Midbrain (tissue), 1 donor: ENCODE data around the gene NINL.

Experiments used
- DNase-seq: peaks from one replicate; lab custom pipeline; 2025; lab: John Stamatoyannopoulos, UW

Gene NINL

DNA sequence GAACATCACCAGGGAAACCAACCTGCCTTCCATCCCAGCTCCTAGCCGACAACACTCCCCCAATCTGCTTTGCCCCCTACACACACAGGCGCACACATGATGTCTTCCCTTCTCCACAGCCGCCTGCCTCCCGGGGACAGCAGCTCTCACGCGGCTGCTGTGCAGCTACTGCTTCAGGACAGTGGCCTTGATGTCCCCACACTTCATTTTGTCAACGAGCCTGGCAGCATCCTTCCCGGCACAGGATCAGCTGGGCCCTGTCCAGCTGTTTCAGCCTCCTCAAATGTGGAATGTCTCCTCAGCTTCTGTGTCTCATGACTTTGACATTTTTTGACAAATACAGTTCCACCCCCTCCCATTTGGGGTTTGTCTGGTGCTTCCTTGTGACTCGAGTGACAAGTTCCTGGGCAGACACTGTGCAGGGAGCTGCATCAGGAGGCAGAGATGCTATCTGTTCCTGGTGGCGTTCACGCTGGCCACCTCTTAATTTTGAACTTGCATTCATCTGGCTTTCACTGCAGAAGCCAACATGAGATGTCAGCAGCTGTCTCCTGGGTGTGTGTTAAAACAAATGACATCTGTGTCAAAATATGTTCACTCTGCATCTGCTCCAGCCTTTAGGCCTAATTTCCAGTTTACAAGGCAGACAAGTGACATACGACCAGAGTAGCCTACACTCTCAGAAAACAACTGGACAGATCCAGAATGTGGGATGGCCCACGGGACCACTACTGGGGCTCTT, 120.7 kb downstream of the NINL start:
- DNase-seq, result no peak

DNA sequence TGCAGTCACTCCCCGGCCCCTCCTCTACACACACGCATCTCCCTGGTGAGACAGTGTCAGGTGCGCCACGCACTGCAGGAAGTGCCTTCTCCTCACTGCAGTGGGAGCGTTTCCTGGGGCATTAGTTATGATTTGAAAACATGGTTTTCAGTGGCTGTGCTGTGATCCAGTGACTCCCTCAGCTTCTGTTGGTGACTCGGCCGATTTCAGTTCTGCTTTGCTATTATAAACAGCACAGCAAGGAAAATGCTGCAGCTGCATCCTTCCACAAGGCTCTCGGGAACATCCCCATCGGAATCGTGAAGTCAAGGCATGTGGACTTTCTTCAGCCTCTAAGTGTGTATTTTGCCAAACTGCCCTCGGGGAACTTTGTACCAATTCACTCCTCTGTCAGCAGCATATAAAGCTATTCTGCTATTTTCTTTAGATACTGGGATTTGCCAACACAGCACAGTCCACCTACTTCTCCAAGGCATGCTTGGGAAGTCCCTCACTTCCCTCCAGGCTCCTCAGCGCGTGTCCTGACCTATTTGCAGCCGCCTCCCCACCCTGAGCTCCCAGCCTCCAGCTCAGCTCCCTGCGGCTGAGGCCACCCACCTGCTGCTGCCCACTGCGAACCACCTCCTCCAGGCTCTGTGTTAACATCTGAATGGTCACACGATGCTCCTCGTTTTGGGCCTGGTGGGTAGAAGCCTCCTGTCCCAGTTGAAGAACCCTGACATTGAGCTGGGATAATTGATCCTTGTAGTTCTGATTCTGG, 123.4 kb downstream of the NINL start:
- no peak for DNase-seq

DNA sequence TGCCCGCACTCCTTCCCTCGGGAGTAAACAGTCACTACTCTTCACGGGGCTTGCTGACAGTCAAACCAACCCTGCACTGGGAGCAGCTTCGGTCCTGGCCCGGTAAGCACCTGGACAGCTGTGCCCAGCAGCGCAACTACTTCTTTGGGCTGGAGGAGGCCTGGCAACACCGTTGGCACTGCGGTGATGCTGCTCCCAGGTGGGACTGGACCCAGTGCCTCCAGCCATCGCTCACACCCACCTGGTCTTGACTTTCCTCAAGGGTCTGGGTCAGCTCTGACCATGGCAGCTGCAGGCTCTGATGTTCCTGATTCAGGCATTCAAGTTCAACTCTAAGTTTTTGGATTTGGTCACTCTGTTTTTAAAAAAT, 124.1 kb downstream of the NINL start:
- DNase-seq, result no peak

DNA sequence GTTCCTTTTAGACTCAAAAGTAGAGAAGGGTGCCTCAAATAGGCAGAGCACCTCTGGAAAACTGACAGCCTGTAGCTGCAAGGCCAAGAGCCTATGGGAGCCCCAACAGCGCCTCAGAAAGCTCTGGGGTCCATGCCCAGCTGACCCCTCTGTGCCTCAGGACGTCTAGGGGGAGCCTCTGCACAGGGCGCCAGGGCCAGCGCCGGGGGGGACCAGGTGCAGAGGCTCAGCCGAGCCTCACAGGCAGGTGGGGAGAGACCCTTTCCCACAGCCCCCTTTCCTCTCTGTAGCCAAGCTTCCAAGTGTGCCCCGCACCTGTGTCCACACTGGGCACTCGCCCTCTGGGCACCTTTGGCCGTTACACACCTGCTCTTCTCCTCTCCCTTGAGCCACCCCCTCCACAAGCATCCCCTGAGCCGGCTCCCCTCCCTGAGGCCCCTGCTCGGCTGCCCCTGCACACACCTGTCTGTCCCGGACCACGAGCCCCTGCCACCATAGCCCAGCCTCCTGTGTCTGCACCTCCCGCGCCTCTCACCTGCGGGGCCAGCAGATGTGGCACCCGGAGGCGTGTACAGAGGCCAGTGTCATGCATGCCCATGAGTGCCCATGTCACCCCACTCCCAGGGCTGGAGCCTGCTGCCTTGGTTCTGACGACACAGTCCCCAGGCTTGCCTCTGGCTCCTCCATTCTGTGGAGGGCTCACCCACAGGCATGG, 124.6 kb downstream of the NINL start:
- no peak for DNase-seq

DNA sequence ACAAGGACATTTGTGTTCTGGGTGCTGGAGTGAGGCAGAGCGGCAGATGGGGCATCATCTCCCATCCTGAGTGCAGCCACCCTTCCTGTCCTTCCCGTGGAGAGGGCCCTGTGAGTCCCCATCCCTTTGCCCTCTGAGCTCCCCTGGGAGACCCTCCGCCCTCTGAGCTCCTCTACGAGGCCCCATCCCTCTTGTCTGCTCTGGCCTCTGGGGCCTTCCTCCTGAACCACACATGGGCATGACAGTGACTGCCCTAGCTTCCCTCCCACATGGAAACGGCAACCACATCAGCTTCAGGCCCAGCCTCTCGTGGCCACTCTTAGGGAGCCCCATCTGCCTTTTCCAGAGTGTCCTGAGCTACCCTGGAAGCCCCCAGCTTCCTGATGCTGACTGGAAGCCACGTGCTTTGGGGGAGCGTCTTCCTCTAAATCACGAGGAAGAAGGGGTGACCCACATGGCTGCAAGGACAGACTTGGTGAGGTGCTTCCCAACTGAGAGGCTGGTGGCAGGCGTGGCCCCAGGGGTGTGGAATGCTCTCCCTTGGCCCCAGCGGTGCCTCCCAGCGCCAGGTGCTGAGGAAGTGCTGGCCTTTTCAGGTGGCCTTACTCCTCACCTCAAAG, 125.3 kb downstream of the NINL start:
- no peak for DNase-seq

DNA sequence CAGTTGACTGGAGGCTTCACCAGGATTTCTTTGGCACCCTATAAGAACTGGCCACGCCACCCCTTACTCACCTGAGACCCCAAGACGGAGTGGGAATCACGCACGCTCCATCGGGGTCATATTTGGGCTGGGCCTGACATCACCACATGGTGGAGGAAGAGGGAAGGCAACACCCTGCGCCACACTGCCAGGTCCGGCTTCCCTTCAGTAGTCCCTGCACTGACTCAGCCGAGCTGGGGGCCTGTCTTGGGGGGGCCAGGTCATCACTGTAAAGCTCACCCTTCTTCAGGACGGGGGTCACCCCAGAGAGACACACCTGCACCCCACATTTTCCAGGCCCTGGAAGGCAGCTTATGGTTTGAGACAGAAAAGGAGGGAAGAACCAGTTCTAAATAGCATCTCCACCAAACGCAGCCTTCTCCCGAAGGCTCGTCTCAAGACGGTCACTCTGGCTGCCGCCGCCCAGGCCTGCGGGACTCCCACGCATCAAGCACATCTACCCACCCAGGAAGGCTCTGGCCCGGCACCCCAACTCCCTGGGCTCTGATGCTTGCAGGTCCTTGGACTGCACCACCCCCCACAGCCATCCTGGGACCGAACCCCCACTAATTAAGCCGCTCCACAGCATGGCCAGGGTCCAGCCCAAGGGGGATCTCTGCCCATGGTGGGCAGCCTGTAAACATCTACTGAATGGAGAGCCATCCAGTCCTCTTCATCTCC, 126.1 kb downstream of the NINL start:
- DNase-seq, result no peak

DNA sequence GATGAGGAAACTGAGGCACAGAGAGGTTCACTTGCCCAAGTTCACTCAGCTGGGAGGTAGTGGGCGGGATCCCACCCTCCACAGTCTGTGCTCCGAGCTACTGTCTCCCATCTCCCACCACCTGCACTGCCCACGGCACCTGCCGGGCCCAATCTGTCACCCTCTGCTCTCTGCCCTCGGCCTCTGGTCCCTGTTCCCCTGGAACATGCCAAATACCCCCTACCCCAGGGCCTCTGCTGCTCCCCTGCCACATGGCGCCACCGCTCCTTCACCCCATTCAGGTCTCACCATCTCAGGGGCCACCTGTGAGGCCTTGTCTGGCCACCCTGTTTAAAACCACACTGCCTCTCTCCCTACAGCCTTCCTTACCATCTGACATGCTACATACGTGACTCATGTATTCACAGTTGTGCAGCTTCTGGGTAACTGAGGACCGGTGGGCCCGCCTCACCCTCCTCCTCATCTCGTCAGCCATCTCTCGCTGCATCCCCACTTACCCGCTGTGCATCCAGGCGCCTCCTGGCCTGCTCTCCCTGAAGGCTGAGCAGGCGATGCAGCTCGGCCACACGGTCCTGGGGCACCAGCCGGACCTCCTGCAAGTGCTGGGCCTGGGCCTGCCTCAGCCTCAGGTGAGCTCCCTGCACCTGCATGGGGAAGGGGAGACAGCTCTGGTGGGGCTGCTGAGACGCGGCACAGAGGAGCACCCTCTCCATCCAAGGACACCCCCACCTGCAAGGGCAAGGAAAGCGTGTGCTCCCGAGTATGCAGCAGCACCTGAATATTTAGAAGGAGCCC, 127.2 kb downstream of the NINL start:
- no peak for DNase-seq

DNA sequence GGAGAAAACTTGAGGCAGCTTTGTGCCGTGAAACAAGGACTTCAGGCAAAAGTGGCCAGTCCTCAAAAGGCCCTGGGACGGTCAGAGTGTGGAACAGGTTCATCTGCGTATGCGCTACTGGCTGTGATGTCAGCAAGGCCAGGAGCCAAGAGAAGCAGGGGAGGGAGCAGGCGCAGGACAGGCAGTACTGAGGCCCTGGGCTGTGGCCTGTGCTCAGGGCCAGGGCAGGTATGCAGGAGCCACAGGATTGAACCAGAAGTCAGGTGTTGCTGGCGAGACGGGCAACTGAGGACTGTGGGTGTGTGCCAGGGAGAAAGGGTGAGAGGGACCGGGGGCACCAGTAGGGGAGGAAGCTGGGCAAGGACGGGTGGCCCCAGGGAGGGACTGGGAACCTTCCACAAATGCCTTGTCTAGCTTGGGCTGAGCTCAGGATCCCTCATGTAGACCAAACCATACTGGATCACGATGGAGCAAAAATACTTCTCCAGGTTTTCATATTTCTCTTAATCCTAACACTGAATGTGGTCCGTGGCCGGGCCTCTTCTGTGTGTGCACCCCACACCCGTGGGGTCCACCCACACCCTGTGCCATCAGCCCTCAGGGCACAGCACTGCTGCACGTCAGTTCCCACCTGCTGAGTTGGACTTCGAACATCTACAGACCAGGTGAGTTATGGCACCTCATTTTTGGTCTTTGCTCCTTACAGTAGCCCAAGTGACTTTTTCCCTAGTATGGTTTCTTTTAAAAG, 131.0 kb downstream of the NINL start:
- no peak for DNase-seq

DNA sequence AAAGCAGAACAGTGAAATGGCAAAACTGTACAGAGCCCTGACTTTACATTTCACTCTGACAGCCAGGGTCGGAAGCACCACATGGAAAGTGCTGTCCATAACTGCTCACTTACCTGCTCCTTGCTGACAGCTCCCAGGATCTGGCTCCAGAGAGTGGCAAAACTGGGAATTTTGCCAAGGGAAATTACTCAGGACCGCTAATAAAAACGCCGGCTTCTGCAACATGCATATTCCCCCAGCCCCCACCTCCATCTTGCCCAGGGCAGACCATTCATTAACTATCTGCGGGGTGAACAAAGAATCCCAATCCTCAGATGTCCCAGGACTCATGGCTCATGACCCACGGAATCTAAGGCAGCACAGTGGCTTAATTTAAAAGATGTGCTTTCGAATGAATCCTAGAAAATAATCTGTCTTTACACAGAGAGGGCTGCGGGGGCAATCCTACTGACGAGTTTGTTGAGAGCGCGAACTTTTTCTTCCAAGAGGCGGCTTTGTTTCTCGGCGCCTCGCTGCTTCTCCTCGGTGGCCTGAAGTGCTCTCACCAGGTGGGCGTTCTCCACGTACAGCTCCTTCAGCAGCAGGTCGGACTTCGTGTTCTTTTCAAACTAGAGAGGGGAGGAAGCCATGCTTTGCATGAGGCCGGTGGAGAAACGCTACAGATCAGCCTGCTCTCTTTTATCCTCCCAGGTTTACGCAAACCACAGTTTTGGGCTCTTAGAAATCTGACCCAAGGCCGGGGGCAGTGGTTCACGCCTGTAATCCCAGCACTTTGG, 132.1 kb downstream of the NINL start:
- DNase-seq, result no peak

DNA sequence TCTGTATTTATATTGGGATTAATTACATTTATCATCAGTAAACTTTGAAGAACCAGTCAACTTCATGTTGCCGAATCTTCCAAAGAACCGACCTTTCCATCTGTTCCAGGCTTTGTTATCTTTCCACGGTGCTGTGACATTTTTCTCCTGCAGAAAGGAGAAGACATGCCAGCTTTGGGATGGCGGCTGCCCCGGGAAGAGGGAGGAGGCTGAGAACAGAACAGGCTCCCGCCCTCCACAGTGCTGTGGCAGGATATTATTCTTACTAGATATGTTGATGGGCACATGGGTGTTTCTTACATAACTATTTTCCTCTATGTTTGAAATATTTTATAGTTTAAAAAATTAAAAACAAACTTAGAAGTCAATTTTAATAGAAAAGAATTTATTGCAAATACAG, 133.0 kb downstream of the NINL start:
- DNase-seq, result no peak

DNA sequence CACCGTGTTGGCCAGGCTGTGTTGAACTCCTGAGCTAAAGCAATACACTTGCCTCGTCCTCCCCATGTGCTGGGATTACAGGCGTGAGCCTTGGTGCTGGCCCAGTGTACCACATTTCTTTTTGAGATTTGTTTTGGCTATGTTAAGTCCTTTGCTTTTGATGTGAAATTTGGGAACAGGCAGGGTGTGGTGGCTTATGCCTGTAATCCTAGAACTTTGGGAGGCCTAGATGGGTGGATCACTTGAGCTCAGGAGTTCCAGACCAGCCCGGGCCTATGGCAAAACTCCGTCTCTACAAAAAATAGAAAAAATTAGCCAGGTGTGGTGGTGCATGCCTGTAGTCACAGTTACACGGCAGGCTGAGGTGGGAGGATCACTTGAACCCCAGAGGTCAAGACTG, 137.7 kb downstream of the NINL start:
- no peak for DNase-seq

DNA sequence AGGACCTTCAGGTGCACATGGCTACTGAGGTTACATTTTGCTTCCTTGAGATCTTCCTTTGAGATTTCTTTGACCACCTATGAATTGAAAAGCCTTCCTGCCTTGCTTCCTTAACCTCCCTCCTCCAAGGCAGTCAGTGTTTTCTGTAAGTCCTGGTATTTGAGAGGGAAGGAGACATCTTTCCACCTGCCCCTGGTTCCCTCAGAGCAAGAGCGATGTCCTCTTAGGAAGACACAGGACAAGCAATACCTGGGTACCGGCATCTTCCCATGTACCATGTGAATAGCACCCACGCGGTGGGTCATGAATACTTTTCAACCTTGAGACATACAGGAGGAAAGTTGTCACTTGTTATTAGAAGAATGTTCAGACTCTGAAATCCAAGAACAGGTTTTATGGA, 140.8 kb downstream of the NINL start:
- no peak for DNase-seq

DNA sequence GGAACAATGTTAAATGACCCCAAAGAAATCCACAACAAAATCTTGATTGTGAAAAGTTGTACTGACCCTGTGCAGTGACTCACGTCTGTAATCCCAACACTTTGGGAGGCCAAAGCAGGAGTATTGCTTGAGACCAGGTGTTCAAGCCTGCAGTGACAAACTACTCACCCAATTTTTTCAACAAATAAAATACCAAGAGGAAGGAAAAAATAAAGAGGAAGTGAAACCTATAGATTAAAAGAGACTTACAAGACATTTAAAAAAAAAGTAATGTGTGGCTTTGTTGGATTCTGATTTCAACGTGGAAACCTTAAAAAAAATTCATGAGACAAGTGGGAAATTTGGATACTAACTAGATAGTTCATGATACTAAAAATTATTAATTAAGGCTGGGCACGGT, 146.0 kb downstream of the NINL start:
- DNase-seq, result no peak

DNA sequence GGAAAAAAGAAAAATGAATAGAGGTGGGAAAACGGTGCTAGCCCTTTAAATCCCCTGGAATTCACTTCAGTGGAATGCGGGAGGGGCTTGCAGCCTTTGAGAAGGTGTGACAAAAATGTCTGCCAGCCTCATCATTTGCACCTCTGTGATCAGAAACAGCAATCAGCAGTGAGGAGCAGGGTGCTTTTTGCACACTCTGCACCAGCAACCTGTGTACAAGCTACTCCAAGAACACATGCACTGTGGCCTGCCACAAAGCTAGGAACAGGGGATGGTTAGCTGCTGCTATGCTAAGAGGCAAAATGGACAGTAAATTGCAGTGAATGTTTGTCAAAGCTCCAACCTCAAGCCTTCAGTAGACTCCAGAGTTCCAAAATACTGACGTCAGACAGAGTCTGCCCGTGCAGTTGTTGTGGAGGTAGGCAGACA, 148.2 kb downstream of the NINL start:
- DNase-seq, result no peak

DNA sequence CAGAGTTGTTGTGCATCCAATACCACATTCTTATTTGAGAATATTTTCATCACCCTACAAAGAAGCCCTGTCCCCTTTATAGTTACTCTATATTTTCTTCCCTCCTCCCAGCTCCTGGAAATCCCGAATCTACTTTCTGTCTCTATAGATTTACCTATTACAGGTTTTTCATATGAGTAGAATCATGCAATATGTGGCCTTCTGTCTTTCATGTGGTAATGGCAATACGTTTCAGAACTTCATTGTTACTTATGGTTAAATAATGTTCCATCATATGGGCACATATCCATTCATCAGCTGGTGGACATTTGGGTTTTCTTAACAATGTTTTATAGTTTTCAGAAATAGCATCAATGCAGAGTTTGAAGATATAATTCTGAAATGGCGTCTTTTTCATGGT, 160.8 kb downstream of the NINL start:
- DNase-seq, result no peak

DNA sequence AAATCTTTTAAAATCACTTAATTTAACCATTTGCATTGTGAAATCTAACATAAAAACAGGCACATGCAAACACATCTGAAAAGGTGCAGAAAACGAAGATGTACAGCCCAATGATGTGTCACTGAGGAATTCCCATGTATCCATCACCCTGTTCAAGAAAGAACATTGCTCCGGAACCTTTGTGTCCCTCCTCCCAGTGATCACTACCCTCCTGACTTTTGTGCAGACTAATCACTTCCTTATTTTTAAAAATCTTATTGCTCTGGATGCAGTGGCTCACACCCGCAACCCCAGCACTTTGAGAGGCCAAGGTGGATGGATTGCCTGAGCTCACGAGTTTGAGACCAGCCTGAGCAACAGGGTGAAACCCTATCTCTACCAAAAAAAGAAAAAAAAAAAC, 163.3 kb downstream of the NINL start:
- no peak for DNase-seq

DNA sequence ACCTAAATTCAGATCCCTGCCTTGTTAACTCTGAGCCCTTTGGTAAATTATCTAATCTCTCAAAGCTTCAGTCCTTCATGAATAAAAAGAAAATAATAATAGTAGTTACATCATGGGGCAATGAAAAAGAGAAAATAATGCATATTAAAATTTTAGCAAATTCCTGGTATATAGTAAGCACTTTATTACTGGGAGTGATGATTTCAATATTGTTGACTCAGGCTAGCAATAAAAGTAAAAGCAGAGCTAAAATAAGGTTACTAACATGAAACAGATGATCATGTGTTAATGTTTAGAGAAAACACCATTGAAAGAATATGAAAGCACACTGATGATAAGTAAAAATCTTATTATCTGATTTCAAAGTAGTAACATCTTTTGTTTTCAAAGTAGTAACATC, 164.2 kb downstream of the NINL start:
- no peak for DNase-seq

DNA sequence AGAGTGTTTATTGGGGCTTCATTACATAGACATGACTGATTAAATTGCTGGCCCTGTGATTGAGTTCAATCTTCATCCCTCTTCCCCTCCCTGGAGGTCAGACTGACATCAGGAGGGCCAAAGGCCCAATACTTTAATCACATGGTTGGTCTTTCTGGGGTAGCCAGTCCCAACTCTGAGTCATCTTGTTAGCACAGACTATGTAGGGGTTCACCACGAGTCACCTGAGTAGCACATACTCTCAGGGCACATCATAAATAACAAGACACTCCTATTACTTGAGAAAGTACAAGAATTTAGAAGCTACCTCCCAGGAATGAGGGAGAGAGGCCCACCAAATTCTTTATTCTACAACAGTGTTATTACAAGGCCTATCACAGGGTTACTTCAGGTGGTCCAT, 166.6 kb downstream of the NINL start:
- DNase-seq, result no peak

DNA sequence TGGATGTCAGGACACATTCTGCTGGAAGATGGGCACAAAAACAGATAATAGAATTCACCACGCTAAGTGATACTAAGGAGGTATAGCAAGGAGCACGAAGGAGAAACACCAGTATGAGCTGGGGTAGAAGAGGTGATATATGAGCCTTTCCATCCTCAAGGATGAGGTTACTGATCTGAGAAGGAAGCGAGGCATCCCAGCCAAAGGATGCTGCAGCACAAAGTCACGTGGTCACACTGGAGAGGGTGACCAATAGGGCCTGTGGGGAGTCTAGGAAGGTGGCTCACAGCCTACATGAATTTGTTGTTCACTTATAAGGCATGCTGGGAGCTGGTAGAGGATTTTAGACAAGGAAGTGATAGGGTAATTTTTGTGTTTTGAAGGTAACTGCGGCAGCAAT, 176.4 kb downstream of the NINL start:
- DNase-seq, result no peak

DNA sequence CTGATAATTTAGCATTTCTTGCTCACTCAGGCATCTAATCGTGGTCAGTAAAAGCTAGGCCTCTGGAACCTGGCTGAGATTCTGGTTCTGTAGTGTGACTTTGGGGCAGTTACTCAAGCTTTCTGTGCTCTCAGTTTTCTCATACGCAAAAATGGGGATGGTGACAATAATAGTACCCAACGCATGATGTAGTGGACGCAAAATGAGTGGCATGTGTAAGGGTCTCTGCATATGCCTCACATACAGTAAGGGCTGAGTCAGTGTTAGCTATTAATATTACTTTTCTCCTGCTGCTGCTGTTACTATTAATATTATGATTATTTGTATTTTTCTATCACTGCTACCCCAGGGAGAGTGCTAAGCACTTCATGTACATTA, 177.2 kb downstream of the NINL start:
- DNase-seq, result no peak
